Neutrophil (primary cell): ENCODE data around the gene SART1.

Source experiments
- H3K27ac ChIP-seq: fragments of 200-600 bp; sonication (generic); 2 replicates; pipeline ENCODE4 v1.5.1; 2016; ENCODE audit warnings: mild to moderate bottlenecking, moderate library complexity
- H3K27me3 ChIP-seq: fragments of 200-600 bp; sonication (generic); 2 replicates; pipeline ENCODE4 v1.6.0; 2016; ENCODE audit warnings: mild to moderate bottlenecking
- H3K36me3 ChIP-seq: fragments of 200-600 bp; sonication (generic); 2 replicates; pipeline ENCODE4 v1.5.1; 2017
- H3K4me1 ChIP-seq, 2 experiments: fragments of 200-600 bp in 1 of 2; sonication (generic) in 1 of 2; 1 replicate in 1 of 2; 2 replicates in 1 of 2; pipeline versions ENCODE4 v1.5.1 to v1.6.1; 2013 to 2016; ENCODE audit warnings: low read depth in 1 of 2, low read length in 1 of 2, mild to moderate bottlenecking in 1 of 2, moderate library complexity in 1 of 2; ENCODE audit not compliant: control insufficient read depth in 1 of 2, insufficient read depth in 1 of 2
- H3K4me3 ChIP-seq, 2 experiments: fragments of 200-600 bp in 1 of 2; sonication (generic) in 1 of 2; 1 replicate in 1 of 2; 2 replicates in 1 of 2; pipeline ENCODE4 v1.5.1; 2013 to 2016; ENCODE audit warnings: low read depth in 1 of 2, low read length in 1 of 2, mild to moderate bottlenecking in 1 of 2, moderate library complexity in 1 of 2
- H3K9me3 ChIP-seq: fragments of 200-600 bp; sonication (generic); 2 replicates; pipeline ENCODE4 v1.5.1; 2016
- TF ChIP-seq, protein P1 (sequence below): fragments of 200-600 bp; sonication (generic); IDR thresholded peaks from 2 replicates; pipeline ENCODE4 v1.5.1; 2016; ENCODE audit warnings: antibody characterized with exemption

Gene SART1

DNA sequence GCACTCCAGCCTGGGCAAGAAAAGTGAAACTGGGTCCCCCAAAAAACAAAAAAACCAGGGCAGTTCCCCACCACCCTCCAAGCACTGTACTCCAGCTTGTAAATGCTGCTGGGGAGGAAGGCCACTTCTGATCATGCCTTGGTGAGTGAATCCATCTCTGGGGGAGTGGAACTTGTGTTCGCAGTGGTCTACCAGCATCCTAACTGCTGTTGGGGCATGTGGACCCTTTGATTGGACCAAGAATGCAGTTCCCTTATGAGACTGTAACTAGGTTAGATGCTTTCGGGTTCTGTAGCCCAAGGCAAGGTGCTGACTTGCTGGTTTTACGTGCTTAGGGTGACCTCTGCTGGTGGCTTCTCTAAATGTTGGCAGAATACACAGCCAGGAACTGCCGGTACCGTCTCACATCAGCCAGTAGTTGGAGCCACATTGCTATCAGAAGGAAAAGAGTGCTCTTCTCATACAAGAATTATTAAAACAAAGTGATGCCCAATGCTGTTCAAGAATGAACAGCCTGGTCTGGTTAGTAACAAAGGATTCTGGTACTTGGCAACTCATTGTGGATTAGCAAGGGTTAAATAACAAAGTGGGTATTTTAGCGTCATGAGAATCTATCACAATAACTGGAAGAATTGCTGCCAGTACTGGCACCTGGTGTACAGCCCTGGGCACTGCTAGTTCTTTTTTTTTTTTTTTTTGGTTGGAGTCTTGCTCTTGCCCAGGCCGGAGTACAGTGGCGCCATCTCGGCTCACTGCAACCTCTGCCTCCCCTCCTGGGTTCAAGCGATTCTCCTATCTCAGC, 27.5 kb downstream of the SART1 start:
- H3K9me3 ChIP-seq: no peaks in the 10 kb centered on the region
- no peaks in the 10 kb centered on the region for H3K27me3 ChIP-seq
- H3K36me3 ChIP-seq: no peaks in the 10 kb centered on the region
- no peak overlapping the region for H3K4me3 ChIP-seq
- TF ChIP-seq, protein P1, sequence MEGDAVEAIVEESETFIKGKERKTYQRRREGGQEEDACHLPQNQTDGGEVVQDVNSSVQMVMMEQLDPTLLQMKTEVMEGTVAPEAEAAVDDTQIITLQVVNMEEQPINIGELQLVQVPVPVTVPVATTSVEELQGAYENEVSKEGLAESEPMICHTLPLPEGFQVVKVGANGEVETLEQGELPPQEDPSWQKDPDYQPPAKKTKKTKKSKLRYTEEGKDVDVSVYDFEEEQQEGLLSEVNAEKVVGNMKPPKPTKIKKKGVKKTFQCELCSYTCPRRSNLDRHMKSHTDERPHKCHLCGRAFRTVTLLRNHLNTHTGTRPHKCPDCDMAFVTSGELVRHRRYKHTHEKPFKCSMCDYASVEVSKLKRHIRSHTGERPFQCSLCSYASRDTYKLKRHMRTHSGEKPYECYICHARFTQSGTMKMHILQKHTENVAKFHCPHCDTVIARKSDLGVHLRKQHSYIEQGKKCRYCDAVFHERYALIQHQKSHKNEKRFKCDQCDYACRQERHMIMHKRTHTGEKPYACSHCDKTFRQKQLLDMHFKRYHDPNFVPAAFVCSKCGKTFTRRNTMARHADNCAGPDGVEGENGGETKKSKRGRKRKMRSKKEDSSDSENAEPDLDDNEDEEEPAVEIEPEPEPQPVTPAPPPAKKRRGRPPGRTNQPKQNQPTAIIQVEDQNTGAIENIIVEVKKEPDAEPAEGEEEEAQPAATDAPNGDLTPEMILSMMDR: peak; percentile 99
- peaks cover 6% of the 10 kb centered on the region in 2 experiments for H3K4me1 ChIP-seq
- peak overlapping the region; percentile 46 for H3K27ac ChIP-seq

DNA sequence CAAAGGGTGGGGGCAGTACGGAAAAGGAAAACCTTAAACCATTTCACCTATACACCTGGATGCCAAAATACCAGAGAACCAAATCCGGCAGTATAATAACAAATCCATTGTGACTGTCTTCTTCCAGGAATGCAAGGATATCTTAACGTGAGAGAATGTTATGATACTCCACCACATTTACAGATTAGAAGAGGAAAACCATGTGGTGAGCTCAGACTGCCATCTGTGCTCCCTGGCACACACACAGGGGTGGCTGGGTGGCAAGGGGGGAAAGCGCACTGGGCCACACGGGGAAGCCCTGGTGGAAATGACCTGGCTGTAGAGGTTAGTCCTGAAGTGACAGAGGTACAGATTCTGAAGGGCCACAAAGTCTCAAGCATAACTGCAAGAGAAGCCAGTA, 30.5 kb downstream of the SART1 start:
- Histone ChIP-seq H3K27me3 (no peaks in the 10 kb centered on the region), H3K36me3 (peaks cover 7% of the 10 kb centered on the region), H3K27ac (no peak overlapping the region), H3K4me3 (no peak overlapping the region), H3K9me3 (no peaks in the 10 kb centered on the region), H3K4me1 (peaks cover 6% of the 10 kb centered on the region in 2 experiments)
- TF ChIP-seq, protein P1: no peak

DNA sequence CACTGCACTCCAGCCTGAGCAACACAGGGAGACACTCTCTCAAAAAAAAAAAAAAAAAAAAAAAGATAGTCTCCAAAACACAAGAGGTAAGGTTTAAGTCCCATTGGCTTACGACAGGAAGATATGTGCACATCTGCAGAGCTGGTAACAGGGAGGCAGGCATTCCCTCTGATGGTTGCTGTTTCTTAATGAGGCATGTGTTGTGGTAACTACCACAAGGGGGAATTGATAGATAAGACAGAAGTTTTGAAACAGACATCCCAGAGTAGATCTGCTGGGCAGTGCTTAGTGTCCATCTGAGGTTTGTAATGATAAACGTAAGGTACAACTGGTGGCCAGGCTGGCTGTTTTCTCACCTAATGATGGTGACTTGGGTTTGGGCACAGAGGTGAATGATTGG, 35.8 kb downstream of the SART1 start:
- peaks cover 40% of the 10 kb centered on the region for H3K36me3 ChIP-seq

DNA sequence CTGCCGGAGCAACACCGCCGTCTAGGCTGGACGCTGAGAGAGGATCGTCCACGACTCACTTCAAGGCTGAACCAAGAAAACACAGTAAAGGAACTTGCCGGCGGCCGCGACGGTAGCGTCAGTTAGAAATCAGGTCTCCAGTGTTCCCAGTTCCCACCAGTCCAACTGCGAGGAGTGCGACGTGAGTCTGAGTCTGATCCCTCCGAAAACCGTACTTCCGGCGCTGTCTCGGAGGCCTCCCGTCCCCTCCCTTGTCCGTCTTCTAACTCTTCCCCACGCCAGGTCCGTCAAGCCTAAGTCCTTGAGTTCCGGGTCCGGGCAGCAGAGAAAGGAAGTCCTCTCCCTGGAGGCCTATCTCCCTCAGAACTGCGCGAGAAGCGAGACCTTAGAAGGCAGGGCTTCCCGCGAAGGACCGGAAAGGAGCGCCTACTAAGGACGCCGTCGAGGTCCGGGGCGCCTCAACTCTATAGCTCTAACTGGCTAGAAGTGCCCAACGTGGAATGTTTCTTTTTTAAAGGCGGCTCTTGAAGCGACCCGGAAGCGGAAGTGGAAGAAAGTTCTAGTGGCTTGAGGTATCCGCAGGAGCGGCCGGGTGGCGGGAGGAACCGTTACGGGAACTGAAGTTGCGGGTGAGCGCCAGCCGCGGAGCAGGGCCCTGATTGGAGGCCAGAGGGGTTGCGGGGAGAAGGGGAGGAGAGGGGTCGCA, 40.6 kb downstream of the SART1 start, which contains the start of the genes BANF1 and EIF1AD:
BANF1 (plus strand) TSS at position 562 of the 706 bp plus-strand sequence. CDS start 748 bp downstream, outside the sequence.
EIF1AD (minus strand) TSS at position 216 of the 706 bp plus-strand sequence. CDS start 1,768 bp downstream, outside the sequence.
- TF ChIP-seq, protein P1: peak; percentile 35
- Histone ChIP-seq H3K4me3 (peak within 1 kb of the TSS; percentile 76 to 99), H3K9me3 (no peaks in the 10 kb centered on the region), H3K27ac (peak within 1 kb of the TSS; percentile 96), H3K36me3 (peaks cover 33% of the 10 kb centered on the region), H3K27me3 (no peaks in the 10 kb centered on the region), H3K4me1 (peaks cover 16 to 25% of the 10 kb centered on the region in 2 experiments)

More for the DNA sequence above, 35.8 kb downstream of the SART1 start:
- H3K27me3 ChIP-seq: no peaks in the 10 kb centered on the region
- no peak overlapping the region for H3K4me3 ChIP-seq
- TF ChIP-seq, protein P1: no peak
- H3K4me1 ChIP-seq: peaks cover 8 to 16% of the 10 kb centered on the region in 2 experiments
- H3K27ac ChIP-seq: no peak overlapping the region
- no peaks in the 10 kb centered on the region for H3K9me3 ChIP-seq

GRCh38 chr11:66002648-66003225, 41.2 kb downstream of the SART1 start:
- Histone ChIP-seq H3K9me3 (no peaks in the 10 kb centered on the region), H3K4me1 (peaks cover 16 to 25% of the 10 kb centered on the region in 2 experiments), H3K27me3 (no peaks in the 10 kb centered on the region), H3K4me3 (peak overlapping the region; percentile 76 to 99), H3K36me3 (peaks cover 26% of the 10 kb centered on the region), H3K27ac (peak overlapping the region; percentile 96)
- TF ChIP-seq, protein P1: no peak
